Activated CD4-positive, alpha-beta T cell treated with anti-CD3 and anti-CD28 coated beads, Interleukin-10, Interleukin-2, amounts not matched to agents 100 ng/mL and 50 ng/mL, durations not matched to agents 16 hours and 8 hours (primary cell): ENCODE data around the gene MIOX.

Source experiments
- DNase-seq: peaks from one replicate; pipeline ENCODE4 v3.0.0-alpha.2; 2020

MIOX gene

DNA sequence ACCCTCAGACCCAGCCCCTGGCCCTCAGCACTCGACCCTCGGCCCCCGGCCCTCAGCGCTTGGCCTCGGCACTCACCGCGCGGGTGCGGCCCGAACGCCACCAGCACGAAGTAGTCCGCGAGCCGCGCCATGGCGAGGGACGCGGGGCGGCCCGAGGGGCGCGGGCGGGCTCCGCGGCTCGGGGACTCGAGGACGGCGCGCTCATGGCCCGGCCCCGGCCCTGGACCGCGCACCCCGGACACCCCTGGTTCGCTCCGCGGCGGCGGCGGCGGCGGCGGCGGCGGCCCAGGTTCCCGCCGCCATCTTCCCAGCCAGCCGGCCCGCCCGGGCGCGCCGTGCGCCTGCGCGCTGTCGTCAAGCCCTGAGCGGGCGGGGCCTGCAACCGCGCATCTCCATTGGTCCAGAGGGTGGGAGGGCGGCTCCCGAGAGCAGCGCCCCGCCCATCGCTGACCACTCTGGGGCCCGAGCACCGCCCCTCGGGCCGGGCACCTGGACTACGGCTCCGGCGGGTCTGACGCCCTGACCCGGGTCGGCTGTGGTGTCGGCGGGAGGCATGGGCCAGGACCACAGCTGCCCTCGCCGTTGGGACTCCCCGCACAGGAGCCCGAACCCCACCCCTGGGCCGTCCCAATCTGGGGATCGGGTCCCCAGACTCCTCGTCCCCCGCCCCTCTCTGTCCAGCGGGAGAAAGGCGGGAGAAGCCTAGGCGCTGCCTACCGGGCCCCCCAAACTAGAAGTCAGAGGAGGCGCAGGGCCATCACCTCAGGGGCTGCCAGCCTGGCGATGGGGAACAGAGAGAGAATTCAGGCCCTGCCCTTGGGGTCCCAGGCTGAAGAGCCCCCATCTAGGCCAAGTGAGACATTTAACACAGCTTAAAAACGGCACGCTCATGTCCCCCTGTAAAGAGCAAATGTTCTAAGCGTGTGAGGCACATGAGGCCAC is 11.7 kb upstream of the MIOX start, which contains the start of gene SBF1:
Gene SBF1 (minus strand): TSS at position 326 of the 942 bp plus-strand sequence. CDS start 195 bp downstream, at position 131.
- DNase-seq, result peak; percentile 95

DNA sequence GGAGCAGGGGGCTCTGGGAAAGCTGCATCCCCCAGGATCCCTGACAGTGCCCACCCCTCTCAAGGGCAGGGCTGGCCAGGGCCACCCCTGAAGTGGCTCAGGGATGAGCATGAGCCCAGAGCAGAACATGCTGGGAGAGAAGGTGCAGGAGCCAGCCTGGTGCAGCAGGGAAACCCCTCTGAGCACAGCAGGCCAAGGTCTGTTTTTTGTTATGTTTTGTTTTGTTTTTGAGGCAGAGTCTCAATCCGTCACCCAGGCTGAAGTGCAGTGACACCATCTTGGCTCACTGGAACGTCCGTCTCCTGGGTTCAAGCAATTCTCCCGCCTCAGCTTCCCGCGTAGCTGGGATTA is 11.0 kb upstream of the MIOX start:
- DNase-seq, result no peak

DNA sequence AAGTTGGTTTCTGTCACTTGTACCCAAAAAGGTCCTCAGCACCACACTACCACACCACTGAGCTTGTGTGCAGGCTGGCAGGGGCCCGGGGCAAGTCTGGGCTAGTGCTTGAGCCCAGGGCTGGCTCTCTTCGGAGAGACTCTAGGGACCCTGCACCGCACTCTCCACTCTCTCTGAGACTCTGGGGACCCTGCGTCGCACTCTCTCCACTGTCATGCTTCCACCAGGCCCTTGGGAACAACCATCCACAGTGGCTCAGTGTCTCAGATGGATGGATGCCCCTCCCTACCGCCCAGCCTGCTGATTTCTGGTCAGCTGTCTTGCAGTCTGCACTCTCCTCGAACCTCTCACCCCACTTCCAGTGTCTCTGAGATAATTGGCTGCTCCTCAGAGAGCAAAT is 9.8 kb upstream of the MIOX start:
- DNase-seq, result no peak

DNA sequence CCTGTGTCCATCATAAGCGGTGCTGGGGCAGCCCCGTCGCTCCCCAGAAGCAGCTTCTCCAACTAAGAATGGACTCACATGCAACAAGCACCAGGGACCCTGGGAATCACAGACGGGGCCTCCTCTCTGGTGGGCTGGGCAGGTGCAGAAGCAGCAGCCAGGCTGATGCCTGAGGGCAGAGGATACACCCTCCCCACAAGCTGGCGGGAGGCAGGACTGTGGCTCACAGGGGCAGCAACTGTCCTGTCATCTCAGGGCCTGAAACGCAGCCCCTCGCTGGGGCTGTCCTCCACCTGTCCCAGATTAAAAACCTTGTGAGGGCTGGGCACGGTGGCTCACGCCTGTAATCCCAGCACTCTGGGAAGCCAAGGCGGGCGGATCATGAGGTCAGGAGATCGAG is 8.7 kb upstream of the MIOX start:
- no peak for DNase-seq

DNA sequence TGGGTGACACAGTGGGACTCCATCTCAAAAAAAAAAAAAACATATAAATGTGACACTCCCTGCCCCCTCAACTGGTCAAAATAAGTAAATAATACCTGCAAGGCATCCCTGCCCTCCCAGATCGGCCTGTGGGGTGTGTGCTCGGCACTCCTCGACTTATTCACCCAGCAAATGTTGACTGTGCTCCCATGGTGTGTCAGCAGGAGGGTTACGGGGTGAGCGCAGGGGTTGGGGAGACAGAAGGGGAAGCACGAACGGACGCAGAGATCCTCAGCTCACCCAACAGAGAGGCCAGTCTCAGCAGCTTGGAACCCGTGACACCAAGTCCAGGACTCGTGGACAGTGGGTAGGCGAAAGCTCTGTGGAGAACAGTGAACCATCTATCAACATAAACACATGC is 6.9 kb upstream of the MIOX start:
- no peak for DNase-seq

DNA sequence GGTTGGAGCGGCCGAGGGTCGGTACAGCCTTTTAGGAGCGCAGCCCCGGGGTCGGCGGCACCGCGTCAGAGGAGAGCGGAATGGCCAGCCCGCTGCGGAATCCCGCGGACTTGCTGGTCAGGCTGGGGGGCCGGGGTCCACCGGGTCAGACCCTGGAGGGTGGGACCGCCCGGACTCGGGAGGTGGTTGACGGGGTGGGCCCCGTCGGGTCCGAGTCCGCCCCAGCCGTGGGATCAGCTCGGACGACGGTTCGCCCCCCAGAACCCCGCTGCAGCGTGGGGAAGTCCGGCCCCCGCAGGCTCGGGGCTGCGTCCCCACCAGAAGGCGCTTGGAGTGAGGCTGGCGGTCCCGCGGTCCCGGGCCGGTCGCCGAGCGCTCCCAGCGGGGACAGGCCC is 5.6 kb upstream of the MIOX start:
- no peak for DNase-seq

DNA sequence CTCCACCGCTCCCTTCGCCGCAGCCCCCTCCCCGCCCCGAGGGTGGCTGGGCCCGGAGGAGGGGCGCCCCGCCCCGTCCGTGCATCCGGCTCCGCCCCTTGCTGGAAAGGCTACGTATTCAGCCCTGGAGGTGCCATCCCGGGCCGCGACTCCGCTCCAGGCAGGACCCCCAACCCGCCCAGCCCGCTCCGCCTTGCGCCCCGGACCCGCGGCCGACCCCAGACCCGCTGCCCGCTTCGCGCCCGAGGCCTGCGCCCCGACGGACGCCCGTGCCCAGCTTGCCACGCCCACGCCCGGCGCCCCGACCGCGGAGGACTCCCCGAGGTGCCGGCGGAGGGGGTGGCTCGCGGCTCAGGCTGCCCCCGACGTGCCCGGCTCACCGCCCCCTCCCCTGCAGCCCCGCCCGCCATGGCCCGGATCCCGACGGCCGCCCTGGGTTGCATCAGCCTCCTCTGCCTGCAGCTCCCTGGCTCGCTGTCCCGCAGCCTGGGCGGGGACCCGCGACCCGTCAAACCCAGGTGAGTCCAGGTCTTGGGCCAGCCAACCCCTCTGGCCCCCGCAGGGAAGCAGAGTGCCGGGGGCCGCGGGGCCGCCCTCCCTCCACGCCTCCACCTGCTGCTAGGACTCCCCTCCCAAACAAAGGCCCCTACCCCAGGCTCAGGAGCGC is 5.1 kb upstream of the MIOX start, which contains the start of gene ADM2:
Gene ADM2 (plus strand): TSS at position 104 of the 667 bp plus-strand sequence. CDS start 305 bp downstream, at position 409.
- DNase-seq, result peak; percentile 58

DNA sequence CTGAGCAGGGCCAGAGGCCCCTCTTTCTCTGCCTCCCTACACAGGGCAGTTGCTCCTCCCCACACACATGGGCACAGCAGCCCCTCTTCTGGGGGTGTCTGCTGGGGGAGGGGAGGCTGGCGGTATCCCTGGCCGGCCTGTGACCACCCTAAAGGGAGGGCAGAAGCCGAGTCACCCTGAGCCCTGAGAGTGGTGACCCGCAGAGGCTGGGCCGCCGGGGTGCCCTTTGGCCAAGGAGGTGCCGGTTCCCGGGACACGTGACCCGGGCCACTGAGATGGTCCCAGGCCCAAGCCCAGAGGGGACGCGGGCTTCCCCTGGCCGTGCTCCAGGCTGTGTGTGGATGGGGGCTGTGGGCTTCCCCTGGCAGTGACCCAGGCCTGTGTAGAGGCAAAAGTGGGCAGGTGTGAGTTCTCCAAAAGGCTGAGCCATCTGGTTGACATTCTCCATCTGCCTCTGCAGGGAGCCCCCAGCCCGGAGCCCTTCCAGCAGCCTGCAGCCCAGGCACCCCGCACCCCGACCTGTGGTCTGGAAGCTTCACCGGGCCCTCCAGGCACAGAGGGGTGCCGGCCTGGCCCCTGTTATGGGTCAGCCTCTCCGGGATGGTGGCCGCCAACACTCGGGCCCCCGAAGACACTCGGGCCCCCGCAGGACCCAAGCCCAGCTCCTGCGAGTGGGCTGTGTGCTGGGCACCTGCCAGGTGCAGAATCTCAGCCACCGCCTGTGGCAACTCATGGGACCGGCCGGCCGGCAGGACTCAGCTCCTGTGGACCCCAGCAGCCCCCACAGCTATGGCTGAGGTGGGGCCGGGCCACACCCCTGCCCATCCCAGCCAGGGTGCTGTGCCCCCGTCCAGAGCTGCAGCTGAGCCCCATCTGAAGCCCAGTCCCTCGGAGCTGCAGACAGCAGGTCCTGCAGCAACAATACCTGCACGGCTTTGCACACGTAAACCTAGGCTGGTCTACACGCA is 4.3 kb upstream of the MIOX start:
- DNase-seq, result no peak

DNA sequence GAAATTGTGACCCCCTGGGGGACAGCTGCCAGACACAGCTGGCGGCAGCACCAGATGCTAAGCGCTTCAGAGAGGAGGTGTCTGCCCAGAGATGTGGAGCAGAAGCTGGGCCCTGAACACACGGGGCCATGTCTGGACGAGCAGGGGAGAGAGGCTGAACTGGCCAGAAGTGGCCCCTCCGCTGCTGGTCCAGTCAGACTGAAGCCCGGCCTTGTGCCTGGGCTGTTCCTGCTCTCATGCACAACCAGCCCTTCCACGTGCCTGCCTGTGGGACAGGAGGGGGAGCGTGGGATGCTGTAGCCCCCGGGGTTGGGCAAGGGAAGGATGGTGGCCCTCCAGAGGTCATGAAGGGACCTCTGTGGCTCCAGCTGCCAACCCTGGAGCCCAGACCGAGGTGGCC is 3.6 kb upstream of the MIOX start:
- DNase-seq, result no peak

DNA sequence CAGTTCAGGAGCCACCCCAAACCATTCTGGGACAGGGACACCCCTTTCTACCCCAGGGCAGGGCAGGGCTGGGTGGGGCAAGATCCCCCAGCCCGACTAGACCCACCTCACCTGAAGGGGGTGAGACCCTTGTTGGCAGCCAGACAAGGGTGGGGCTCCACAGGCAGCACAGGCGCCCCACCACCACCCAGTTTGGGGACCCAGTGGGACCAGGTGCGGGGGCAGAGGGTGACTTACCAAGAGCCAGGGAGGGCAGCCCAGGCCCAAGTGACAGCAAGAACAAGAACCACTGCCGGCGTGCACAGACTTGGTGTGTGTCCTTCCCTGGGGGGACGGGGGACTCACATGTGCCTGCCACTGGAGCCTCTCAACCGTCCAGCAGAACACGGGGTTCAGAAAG is 3.1 kb upstream of the MIOX start:
- DNase-seq, result no peak

DNA sequence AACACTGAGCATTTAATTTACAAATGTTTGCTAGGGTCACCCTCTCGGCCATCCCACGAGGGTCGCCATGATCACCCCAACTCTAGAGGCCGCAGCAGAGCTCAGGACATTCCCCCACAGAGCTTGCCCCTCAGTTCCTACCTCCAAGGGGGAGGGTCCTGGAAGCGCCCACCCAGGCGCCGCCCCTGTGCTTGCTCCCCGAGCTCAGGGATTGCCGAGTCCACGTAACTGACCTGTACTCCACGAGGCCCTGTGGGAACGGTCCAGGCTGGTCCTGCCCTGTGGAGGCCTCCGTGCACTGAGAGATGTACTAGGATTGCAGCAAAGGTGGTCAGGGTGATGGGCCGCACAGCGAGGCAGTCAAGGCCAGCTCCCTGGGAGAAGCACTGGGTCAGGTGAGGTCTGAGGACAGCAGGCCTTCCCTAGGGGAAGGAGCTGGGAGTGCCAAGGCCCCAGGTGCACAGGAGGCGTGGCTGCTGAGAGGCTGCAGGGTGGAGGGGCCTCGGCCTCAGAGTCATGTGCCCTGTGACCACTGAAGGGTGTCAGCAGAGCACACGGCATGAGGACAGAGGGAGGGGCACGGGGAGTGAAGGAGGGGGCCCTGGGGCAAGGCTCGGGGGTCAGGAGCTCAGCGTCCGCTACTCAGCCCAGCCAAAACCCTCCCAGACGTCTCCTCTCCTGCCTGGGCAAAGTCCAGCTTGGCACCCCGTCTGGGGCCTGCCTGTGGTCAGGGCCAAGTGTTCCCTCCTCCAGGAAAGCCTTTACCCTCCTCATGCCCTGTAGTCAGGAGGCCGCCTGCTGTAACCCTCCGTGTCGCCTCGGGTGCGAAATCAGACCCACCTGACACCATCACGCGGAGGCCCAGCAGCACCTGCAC is 2.4 kb upstream of the MIOX start:
- DNase-seq, result no peak

DNA sequence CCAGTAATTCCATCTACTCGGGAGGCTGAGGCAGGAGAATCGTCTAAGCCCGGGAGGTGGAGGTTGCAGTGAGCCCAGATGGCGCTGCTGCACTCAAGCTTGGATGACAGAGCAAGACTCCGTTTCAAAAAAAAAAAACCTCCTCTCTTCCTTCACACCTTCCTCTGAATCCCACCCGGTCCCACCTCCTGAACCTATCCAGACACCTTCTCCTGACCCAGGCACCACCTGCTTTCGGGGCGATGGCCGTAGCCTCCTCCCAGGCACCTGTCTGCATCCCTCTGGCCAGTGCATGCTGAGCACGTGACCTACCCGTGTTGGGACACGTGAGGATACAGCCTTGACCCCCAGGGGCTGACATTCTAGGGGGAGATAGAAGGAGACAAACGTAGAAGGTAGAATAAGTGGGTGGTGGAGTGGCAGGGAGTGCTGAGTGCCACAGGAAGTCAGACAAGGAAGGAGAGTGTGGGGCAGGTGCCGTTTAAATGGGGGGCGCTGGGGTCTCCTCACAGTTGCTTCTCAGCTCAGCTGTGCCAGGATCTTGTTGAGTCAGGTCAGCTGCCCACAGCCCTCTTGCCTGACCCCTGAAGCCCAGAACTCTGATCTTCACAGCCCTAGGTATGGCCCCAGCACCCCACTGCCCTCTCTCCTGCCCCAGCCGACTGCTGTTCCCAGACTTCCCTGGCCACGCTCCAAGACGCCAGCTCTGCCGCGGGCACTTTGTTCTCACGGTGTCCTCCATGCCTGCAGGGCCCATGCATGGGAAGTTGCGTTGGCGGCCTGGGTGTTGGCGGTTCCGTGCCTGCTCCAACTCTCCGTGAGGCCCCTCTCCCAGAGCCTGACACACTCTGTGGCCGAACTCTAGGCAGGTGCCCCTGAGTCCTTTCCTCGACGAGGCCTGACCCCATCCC is 1.2 kb upstream of the MIOX start:
- no peak for DNase-seq

DNA sequence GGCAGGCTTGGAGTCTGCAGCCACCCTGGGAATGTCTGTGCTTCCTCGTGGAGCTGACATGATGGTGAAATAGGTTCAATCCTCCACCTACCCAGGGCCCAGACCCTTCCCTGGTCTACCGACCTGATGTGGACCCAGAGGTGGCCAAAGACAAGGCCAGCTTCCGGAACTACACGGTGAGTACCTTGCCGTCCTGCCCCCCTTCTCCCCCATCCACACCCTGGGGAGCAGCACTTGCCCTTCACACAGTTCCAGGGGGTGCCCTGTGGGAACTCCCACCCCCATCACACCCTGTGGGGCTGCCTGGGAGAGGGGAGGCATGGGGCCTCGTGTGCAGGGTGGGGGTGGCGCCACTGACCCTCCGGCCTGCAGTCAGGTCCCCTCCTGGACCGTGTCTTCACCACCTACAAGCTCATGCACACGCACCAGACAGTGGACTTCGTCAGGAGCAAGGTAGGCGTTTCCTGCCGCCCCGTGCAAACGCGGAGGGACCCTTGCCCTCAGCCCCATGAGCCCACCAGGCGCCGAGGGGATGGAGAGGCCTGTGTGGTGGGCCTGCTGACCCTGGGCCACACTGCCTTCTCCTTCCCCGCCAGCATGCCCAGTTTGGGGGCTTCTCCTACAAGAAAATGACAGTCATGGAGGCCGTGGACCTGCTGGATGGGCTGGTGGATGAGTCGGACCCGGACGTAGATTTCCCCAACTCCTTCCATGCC is 789 bp downstream of the MIOX start:
- no peak for DNase-seq

DNA sequence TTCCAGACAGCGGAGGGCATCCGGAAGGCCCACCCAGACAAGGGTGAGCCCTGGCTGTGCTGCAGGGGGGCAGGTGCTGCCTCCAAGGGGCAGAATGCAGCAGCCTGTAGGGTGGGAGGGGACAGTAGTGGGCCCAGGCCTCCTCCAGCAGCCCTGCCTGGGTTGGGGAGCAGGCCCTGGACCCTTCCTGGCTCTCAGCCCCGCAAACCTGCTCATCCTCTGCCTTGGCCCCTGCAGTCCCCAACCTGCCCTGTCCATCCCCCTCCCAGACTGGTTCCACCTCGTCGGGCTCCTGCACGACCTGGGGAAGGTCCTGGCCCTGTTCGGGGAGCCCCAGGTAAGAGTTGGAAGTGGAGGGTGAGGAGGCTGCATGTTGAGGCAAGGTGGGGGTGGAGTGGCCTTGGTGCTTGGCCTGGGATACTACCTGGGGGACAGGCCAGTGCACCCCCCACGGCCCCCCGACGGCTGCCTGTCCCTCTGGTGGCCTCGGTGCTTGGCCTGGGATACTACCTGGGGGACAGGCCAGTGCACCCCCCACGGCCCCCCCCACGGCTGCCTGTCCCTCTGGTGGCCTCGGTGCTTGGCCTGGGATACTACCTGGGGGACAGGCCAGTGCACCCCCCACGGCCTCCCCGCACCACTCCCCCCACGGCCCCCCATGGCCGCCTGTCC is 1.5 kb downstream of the MIOX start:
- DNase-seq, result no peak

DNA sequence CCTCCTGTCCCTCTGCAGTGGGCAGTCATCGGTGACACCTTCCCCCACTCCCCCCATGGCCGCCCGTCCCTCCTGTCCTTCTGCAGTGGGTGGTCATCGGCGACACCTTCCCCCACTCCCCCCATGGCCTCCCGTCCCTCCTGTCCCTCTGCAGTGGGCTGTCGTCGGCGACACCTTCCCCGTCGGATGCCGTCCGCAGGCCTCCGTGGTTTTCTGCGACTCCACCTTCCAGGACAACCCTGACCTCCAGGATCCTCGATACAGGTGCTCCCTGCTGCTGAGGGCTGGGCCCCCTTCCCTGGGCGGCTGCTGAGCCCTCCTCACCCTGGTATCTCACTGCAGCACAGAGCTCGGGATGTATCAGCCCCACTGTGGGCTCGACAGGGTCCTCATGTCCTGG is 2.2 kb downstream of the MIOX start:
- DNase-seq, result no peak

DNA sequence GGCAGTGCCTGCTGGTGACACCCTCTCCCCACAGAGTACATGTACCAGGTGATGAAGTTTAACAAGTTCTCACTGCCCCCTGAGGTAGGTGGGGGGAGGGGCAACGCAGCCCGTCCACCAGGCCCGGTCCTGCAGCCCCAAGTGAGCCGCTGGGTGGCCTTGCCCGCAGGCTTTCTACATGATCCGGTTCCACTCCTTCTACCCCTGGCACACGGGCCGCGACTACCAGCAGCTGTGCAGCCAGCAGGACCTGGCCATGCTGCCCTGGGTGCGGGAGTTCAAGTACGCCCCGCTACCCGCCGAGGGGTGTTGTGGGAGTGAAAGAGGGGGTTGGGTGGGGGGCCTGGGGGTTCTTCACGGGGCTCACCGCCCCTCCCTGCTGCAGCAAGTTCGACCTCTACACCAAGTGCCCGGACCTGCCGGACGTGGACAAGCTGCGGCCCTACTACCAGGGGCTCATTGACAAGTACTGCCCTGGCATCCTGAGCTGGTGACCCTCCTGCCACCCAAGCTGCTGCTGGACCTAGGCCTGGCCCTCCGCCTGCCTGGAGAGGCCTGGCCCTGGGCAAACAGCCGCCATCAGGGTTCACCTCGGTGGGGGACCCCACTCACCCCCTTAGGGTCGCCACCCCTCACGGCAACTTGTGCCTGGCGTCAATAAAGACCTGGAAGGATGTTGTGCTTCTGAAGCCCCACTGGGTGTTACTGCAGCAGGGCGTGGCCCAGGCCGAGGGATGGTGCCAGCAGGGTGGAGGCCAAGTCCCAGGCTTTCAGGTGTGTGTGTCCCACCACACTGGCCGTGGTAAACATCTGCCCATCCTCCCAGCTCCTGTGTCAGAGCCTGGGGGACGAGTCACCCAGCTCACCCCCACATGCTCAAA is 2.9 kb downstream of the MIOX start:
- no peak for DNase-seq

DNA sequence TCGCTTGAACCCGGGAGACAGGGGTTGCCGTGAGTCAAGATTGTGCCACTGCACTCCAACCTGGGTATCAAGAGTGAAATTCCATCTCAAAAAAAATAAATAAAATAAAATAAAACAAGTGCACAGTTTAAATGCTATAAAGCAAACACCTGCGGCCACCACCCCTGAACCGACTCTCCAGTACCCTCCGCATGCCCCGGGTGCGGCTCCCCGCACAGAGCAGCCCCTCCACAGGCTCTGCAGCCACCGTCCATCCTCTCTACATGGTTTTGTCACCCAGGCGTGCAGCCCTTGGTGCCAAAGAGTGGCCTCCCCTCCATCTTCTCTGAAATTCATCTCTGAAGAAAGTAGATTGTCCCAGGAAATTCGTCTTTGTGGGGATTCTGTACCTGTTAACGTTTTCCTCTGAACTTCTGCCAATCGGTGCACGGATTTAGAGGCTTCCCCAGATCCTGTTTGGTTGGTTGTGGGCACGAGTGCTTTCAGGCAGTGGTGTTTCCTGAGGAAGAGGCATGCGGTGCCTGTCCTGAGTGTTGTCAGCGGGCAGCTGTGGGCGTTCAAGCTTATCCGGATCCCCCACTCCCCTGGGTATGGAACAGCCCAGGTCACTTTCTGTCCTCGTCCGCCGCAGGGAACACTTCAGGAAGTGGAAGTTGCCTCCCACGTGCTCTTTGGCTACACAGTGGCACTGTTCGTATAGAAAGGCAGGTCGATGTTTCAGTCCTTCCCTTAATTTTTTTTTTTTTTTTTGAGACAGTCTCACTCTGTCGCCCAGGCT is 4.1 kb downstream of the MIOX start:
- DNase-seq, result no peak

DNA sequence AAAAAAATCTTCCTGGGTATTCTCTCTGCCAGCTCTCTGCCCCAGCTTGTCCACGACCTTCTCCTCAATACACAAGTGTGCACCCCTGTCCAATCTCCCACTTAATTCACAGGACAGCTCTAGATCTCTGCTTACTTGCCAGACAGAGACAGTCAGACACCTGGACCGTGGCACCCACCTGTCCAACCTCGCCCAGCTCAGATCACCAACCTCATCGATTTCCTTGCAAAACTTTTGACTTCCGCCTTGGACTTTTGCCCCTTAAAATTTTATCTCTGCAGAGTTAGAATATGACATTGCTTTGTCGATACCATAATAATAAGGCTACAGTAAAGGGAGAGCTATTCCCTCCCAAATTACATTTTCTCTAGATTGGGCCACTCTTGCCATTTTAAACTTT is 10.4 kb downstream of the MIOX start:
- DNase-seq, result no peak
